Sigmoid colon (tissue), 7 donors: Measurements from ENCODE around the gene TBCK. TPM values are rescaled to one million over a fixed set of nuclear protein-coding genes. Genes with fewer than 3 reads are reported as not detected.

Experiments
- DNase-seq: peaks from one replicate; pipeline ENCODE4 v3.0.0-alpha.2; 2019
- H3K27ac ChIP-seq, 4 donors: fragments of 200-600 bp; sonication (generic); one replicate each; pipeline ENCODE4 v1.5.1; 2016 to 2019; ENCODE audit warnings: mild to moderate bottlenecking in 1 of 4
- H3K27me3 ChIP-seq, 3 donors: fragments of 200-600 bp; sonication (generic); one replicate each; pipeline ENCODE4 v1.5.1; 2019; ENCODE audit warnings: mild to moderate bottlenecking in 1 of 3
- H3K36me3 ChIP-seq, 4 donors: fragments of 200-600 bp; sonication (generic); one replicate each; pipeline ENCODE4 v1.5.1; 2016 to 2019
- H3K4me1 ChIP-seq, 4 donors: fragments of 200-600 bp; sonication (generic); one replicate each; pipeline ENCODE4 v1.5.1; 2017 to 2019
- H3K4me3 ChIP-seq, 4 donors: fragments of 200-600 bp; sonication (generic); one replicate each; pipeline ENCODE4 v1.5.1; 2017 to 2019; ENCODE audit warnings: mild to moderate bottlenecking in 2 of 4, moderate library complexity in 1 of 4
- H3K9me3 ChIP-seq, 4 donors: fragments of 200-600 bp in 3 of 4; sonication (generic) in 3 of 4; one replicate each; pipeline versions ENCODE4 v1.5.1 to v1.6.1; 2013 to 2019
- EP300 ChIP-seq, 4 donors: sonication (generic); formaldehyde crosslinking; IDR thresholded peaks; one replicate each; pipeline ENCODE4 v1.6.1; 2017; ENCODE audit warnings: antibody characterized with exemption in 4 of 4
- POLR2A ChIP-seq, 2 donors: fragments of 450-650 bp; IDR thresholded peaks; one replicate each; pipeline ENCODE4 v1.6.1; 2016; ENCODE audit warnings: antibody characterized with exemption in 2 of 2, mild to moderate bottlenecking in 2 of 2, moderate library complexity in 2 of 2
- POLR2AphosphoS5 ChIP-seq, 4 donors: sonication (generic); formaldehyde crosslinking; IDR thresholded peaks; one replicate each; pipeline ENCODE4 v1.6.1; 2017; ENCODE audit warnings: antibody characterized with exemption in 4 of 4
- WGBS, 2 donors: extraction: QIAGEN DNeasy Blood & Tissue Kit; methylation state at CpG; one replicate each; pipeline ENCODE4 v1.1.7; 2013; 5-methylcytosine and 5-hydroxymethylcytosine counted together
- intact Hi-C: fragments of 100-400 bp; cut with DNase I; formaldehyde crosslinking; loops from one replicate; pipeline ENCODE4 v1.15.1; 2023
- polyA plus RNA-seq, 3 donors: library from polyadenylated mRNA; stranded (reverse); fragments of 200-250 nt; gene quantifications; one replicate each; pipeline ENCODE4 v1.2.3, GENCODE V29; 2013
- total RNA-seq, 4 donors: library from RNA; depleted of rRNA; stranded (reverse); fragments of >200 nt; gene quantifications; one replicate each; pipeline ENCODE4 v1.1.0, GENCODE V29; 2016
- TF ChIP-seq, protein P1 (sequence below), 4 experiments: fragments of 450-650 bp in 3 of 4; fragments of 200-600 bp in 1 of 4; IDR thresholded peaks; one replicate each; pipeline ENCODE4 v1.5.1; 2016 to 2019; ENCODE audit warnings: antibody characterized with exemption in 4 of 4, mild to moderate bottlenecking in 3 of 4, moderate library complexity in 2 of 4
- donor health status: healthy with polysubstance abuse.
- donor health status: Bipolar disorder and iron deficiency.
- donor health status: healthy.

The TBCK gene
- total and polyA plus RNA-seq, 7 donors: 4.8 to 43.5 (median 26.3) TPM

DNA sequence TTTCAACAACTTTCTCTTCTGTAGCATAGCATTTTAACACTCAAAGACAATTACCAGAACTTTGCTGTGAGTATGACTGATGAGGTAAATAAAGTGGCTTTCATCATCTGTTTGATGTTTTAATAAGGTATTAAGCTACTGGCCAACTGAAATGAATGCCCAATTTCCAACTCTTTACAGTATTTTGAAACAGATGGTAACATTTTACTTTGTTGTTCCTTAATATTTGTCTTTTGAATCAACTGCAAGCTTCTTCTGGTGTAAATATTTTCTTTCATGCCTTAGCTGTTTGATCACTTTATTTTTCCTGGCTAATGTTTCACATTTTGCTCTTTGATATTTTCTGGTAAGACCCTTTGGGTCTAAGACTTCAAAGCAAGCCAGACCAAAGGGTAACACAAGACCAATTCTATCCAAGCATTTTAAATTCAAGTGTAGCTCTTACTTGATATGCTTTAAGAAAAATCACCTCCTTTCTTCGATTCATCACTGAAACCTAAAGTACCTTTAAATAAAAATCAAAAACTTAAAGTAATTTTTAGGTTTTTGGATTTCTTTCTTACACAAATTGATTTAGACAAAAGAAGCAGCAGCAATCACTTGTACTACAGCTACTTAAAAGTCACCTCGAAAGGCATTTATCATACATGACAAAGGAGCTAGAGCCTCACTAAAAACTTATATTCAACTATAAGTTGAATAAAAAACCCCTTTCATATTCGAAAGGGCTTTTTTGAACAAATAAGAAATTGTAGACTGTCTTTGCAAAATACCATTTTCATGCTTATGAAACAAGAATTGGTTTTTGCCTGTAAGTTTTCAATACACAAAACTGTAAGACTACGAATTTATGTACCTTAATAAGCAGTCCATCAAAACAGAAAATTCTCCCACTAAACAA, 57.6 kb downstream of the TBCK start:
- no peaks in the 10 kb centered on the region for H3K27me3 ChIP-seq
- no peak overlapping the region for H3K27ac ChIP-seq
- TF ChIP-seq, protein P1, sequence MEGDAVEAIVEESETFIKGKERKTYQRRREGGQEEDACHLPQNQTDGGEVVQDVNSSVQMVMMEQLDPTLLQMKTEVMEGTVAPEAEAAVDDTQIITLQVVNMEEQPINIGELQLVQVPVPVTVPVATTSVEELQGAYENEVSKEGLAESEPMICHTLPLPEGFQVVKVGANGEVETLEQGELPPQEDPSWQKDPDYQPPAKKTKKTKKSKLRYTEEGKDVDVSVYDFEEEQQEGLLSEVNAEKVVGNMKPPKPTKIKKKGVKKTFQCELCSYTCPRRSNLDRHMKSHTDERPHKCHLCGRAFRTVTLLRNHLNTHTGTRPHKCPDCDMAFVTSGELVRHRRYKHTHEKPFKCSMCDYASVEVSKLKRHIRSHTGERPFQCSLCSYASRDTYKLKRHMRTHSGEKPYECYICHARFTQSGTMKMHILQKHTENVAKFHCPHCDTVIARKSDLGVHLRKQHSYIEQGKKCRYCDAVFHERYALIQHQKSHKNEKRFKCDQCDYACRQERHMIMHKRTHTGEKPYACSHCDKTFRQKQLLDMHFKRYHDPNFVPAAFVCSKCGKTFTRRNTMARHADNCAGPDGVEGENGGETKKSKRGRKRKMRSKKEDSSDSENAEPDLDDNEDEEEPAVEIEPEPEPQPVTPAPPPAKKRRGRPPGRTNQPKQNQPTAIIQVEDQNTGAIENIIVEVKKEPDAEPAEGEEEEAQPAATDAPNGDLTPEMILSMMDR (IDR thresholded peaks at IDR 0.05): no peak
- TF ChIP-seq POLR2A (IDR thresholded peaks at IDR 0.05) (no peak), POLR2AphosphoS5 (IDR thresholded peaks at IDR 0.05) (no peak), EP300 (IDR thresholded peaks at IDR 0.05) (no peak)
- H3K4me1 ChIP-seq: no peaks in the 10 kb centered on the region
- intact Hi-C loops: no loop called here
- WGBS, 2 donors: 93 to 96% methylated on average over 4 of the region's 4 CpGs
- H3K4me3 ChIP-seq: no peak overlapping the region
- H3K36me3 ChIP-seq: peaks cover 0 to 16% (median 2%) of the 10 kb centered on the region in 4 donors
- no peaks in the 10 kb centered on the region for H3K9me3 ChIP-seq
- no peak for DNase-seq

DNA sequence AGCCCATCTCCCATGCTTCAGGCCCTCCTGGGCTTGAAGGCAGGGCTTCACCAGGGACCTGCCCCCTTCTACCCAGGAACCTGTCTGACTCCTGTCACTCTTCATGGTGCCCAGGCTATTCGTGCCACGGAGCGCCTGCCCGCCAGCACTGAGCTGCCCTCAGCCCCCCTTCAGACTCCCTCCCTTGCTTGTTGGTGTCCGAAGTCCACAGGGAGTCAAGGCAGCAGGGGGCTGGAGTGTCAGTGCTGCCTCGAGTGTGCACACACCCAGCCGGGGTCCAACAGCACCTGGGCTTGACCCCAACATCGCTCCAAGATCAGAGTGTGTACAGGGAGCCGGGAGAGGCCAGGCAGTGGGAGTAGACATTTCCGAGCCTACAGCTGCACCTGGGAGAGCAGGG, 59.8 kb downstream of the TBCK start:
- H3K9me3 ChIP-seq: no peaks in the 10 kb centered on the region
- no peak overlapping the region for H3K27ac ChIP-seq
- H3K4me1 ChIP-seq: no peaks in the 10 kb centered on the region
- no peak for TF ChIP-seq POLR2AphosphoS5 (IDR thresholded peaks at IDR 0.05)
- TF ChIP-seq POLR2A (IDR thresholded peaks at IDR 0.05): no peak
- TF ChIP-seq, protein P1 (IDR thresholded peaks at IDR 0.05): no peak
- TF ChIP-seq EP300 (IDR thresholded peaks at IDR 0.05): no peak
- DNase-seq: no peak
- intact Hi-C loops: no loop called here
- H3K4me3 ChIP-seq: no peak overlapping the region
- peaks cover 0 to 16% (median 2%) of the 10 kb centered on the region in 4 donors for H3K36me3 ChIP-seq
- no peaks in the 10 kb centered on the region for H3K27me3 ChIP-seq
- 98 to 99% methylated on average over 10 of the region's 10 CpGs for WGBS, 2 donors

DNA sequence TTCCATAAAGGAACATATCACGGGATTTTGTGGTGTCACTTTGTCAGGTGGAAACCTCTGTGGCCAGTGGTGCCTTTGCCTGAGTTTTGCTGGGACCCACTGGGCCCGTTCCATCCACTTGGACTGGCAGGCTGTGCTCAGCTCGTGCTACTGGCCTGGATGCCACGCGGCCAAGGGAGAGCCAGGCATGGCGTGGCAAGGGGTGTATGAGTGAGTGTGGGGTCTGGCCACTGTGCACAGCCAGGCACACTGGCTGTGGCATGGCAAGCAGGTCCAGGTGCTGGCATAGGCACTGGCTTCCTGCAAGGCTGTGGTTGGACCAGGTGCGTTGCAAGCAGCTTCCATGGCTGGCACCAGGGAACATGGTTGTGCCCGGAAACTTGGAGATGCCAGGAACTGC, 60.8 kb downstream of the TBCK start:
- H3K27me3 ChIP-seq: no peaks in the 10 kb centered on the region
- no peak for TF ChIP-seq POLR2AphosphoS5 (IDR thresholded peaks at IDR 0.05)
- no peak for TF ChIP-seq POLR2A (IDR thresholded peaks at IDR 0.05)
- TF ChIP-seq, protein P1 (IDR thresholded peaks at IDR 0.05): no peak
- no peak overlapping the region for H3K4me3 ChIP-seq
- H3K4me1 ChIP-seq: no peaks in the 10 kb centered on the region
- no peaks in the 10 kb centered on the region for H3K9me3 ChIP-seq
- DNase-seq: no peak
- H3K36me3 ChIP-seq: peaks cover 0 to 26% (median 4%) of the 10 kb centered on the region in 4 donors
- no peak overlapping the region for H3K27ac ChIP-seq
- intact Hi-C loops: no loop called here
- WGBS, 2 donors: 97 to 98% methylated on average over 8 of the region's 8 CpGs

DNA sequence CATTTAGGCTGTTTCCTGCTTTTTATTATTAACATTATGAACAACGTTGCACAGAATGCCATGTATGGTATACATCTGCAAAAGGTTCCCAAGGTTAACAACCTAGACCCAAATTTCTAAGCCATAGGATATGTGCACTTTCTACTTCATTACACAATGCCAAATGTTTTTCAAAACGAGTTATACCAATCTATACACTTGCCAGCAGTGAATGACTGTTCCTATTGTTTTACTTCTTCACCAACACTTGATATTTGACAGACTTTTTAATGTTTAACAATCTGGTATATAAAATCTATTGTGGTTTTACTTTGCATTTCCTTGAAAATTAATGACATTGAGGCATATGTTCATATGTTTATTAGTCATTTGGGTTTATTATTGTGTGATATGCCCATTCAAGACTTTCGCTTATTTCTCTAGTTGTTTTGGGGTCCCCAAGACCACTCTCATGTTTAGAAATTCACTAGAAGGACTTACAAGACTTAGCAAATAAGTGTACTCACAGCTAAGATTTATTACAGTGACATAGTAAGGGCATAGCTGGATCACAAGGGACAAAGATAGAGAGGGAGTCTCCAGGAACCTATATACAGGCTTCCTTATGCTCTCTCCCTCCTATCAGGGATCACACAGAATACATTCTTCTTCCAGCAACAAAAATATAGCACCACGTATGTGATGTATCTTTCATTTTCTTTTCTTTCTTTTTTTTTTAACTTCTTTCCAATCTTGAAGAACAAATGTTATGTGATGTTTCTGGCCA, 62.5 kb downstream of the TBCK start:
- no peak for TF ChIP-seq POLR2A (IDR thresholded peaks at IDR 0.05)
- no peak for TF ChIP-seq EP300 (IDR thresholded peaks at IDR 0.05)
- TF ChIP-seq, protein P1 (IDR thresholded peaks at IDR 0.05): no peak
- no peak for TF ChIP-seq POLR2AphosphoS5 (IDR thresholded peaks at IDR 0.05)
- no peak for DNase-seq
- Histone ChIP-seq H3K4me1 (no peaks in the 10 kb centered on the region), H3K36me3 (peaks cover 0 to 43% (median 5%) of the 10 kb centered on the region in 4 donors), H3K4me3 (no peak overlapping the region), H3K9me3 (no peaks in the 10 kb centered on the region), H3K27me3 (no peaks in the 10 kb centered on the region), H3K27ac (no peak overlapping the region)
- intact Hi-C loops: no loop called here
- WGBS, 2 donors: 27 to 74% methylated on average over 4 of the region's 4 CpGs
